GM21825 (cell line): Measurements from ENCODE around the gene CACNA2D2.

ENCODE experiments used
- ATAC-seq: cut with Tn5 transposase; IDR thresholded peaks from one replicate; pipeline ENCODE4 v1.9.1; 2021; ENCODE audit warnings: mild to moderate bottlenecking, moderate library complexity; ENCODE audit not compliant: unreplicated experiment

The CACNA2D2 gene

DNA sequence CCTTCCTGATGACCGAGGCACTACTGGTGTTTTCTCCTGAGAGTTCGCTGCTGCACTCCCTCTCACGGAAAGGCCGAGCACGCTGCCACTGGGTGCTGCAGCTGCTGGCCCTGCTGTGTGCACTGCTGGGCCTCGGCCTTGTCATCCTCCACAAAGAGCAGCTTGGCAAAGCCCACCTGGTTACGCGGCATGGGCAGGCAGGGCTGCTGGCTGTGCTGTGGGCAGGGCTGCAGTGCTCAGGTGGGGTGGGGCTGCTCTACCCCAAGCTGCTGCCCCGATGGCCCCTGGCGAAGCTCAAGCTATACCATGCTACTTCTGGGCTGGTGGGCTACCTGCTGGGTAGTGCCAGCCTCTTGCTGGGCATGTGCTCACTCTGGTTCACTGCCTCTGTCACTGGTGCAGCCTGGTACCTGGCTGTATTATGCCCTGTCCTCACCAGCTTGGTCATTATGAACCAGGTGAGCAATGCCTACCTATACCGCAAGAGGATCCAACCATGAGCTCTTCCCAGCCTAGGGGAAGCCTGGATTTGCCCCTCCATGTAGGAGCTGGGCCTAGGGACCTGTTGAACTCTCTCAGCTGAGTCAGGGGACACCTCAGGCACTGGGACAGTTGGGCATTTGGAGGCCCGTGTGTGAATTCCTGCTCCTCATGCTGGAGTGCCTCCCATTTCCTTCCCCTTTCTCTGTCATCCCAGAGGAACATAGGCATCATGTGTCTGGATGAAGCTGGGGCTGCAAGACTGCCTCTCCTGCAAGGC, 150.0 kb downstream of the CACNA2D2 start:
- no peak for ATAC-seq

DNA sequence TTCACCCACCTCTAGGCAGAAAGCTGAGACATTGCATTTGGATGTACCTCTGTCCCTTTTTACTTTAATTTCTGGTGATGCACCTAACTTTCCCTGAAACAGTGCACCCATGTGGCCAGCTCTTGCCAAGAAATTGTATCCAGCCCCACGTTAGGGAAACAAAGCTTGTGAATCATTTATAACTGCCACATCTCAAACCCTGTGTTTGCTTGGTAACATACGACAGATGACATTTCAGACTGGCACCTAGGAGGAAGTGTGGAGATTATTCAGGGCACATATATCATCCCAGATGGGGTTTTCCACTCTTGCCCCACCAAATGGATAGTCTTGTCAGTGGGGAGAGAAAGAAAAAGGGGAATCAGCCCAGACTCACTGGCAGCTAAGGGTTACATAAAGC, 150.7 kb downstream of the CACNA2D2 start:
- ATAC-seq: no peak

DNA sequence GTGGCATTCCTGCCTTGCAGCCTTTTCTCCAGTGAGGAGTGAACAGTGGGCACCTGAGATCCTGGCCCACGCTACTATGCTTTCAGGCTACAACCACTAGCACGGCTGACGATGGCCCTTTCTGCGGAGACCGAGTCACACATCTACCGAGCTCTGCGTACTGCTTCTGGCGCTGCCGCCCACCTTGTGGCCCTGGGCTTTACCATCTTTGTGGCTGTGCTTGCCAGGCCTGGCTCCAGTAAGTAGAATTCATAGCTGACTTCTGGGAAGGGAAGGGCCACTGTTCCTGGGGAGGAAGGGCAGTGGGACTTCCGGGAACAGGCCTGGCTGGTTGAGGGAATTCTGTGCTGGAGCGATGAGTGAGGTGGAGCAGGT, 152.1 kb downstream of the CACNA2D2 start:
- no peak for ATAC-seq

DNA sequence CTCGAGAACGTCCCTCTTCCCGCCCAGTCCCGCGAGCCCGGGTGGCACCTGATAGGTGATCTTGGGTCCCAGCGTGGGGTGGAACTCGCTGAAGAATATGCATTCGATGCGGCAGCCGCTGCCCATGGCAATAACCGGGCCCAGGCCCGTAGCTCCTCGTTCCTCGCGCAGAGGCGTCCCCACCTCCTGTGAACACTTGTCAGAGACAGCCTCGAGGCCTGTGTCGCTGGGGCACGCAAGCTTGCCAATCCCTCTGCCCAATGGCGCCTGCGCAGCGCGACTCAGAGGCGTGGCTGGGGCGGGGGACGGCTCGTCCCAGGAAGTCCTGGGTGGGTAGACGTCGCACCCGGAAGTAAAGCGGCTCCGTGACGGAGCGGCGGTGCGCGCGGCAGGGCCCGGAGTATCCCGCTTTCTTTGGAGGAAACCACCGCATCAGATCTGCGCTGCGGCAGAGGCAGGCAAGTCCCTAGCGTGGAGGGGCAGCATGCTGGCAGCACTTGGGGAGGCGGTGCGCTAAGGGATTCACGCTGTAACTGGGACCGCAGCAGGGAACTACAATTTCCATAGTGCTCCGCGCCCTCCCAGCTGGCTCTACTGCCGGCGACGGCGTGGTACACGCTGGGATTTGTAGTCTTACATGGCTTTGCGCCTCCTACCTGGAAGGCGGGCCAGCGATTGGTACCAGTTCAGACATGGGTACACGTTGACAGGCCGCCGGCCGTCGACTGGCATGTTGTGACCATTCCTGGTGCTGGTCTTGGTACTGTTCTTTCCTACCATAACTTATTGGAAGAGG, 152.7 kb downstream of the CACNA2D2 start, which contains the start of the genes CYB561D2 and NPRL2:
Gene CYB561D2, plus strand, starts transcription at position 336 of the 796 bp plus-strand sequence. CDS start 572 bp downstream, outside the sequence.
Gene NPRL2, minus strand, starts transcription at position 249 of the 796 bp plus-strand sequence. Its CDS starts 123 bp downstream, at position 126.
- ATAC-seq: peak; percentile 78

DNA sequence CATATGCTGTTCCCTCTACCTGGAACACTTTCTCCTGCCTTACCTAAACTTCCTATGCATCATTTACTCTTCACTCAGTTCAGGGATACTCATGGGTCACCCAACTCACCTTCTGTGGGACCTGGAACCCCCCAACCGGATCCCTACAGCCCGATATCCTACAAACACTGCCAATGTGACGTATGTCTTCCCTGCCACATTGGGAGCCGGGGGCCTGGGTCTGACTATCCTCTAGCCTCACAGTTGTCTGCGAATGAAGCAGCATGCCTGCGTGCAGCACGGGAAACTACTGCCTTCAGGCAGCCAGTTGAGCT, 153.3 kb downstream of the CACNA2D2 start:
- ATAC-seq: no peak

DNA sequence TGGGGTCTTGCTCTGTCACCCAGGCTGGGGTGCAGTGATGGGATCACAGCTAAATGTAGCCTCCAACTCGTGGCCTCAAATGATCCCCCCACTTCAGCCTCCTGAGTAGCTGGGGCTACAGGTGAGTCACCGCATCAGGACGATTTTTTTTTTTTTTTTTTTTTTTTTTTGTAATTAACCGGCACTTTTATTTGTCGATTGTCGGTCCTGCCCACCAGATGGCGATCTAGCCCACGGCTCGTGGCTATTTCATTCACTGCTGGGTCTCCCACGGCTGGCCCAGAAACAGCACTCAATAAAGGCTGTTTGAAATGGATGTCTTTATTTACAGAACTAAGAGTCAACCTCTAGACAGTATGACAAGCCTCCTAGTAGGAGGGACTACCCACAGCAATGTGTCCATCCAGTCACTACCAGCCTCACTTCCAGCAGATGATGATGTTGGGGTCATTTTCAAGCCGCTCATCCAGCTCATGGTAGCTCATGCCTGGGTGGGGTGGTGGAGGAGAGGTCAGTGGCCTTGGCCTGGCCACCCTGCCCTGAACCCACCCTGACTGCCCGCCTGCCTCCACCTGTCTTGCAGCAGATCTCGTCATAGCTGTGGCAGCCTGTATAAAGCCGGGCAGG, 156.1 kb downstream of the CACNA2D2 start:
- no peak for ATAC-seq

DNA sequence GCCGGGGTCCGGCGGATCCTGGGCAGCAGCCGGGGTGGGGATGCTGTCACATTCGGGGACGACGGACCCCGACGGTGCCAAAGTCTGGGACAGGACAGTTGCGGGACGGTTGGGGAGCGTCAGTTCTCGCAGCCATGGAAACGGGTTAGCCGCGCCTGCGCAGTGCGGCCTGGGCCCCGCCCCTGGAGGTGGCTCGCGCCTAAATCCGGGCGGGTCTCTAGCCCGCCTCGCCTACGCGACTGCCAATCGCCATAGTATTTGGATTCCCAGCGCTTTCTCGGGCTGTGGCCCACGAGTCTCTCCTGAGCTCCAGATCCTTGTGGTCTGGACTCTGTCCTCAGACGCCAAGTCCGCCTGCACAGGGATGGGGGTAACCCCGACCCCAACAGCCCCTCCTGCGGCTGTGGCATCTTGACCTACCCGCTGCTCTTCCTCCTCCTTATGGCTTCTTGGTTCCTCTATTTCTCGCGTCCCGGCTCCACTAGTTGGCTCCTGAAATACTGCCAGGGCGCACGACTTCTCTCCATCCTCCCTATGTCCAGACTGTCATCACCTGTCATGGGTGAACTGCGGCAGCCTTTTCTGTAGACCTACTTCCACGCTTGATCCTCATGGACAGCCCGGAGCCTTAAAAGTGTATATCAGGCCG, 157.7 kb downstream of the CACNA2D2 start, which contains the start of gene ZMYND10:
Gene ZMYND10, minus strand, starts transcription at position 147 of the 649 bp plus-strand sequence. CDS start 153 bp downstream, outside the sequence.
- no peak for ATAC-seq

DNA sequence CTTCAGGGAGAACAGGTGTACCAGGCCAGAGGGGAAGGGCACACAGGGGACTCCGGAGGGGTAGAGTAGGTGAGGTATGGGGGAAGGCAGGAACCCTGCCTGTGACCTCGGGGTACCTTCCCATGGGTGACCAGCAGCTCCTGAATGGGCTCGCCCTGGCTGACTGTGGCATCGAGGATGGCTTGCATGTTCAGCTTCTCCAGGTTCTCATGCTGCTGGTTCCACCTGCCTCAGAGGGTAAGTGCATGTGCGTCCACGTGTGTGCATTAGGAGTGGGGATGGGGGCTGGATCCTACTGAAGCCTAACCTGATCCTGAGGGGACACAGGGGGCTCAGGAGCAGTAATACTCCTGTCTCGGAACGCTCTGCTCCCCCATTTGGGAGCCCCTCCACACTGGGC, 158.4 kb downstream of the CACNA2D2 start:
- no peak for ATAC-seq

DNA sequence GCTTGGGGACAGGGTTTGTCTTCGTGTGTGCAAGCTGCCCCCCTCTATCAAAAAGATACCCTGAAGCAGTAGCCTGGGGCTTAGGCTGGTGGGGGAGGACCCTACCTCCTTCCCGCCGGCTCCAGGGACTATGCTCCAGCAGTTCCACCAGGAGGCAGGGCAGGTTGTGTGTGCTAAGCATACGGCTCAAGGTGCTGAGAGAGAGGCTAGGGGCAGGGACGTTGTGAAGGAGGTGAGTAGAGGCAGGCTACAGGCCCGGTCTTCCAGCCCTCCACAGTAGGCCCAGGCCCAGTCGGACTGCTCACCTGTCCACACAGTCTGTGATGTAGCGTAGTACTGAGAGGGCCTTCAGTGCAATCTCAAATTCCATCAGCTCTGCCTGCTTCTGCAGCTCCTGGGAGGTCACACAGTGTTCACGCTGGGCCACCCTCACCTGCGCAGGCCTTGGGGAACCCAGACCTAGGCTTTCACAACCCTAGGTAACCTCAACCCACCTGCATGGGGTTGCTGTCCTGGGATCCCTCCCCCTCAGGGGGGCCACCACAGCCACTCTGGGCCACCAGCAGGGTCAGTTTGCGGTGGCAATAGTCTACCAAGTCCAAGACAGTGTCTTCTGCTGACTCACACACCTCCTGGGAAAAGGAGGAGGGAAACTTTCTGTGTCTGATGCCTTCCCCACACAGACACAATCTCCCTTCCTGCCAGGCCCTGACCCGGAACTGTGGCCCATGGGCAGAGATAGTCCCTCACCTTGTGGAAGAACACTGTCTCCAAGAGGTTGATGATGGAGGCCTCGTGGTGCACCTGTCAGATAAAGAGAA, 160.4 kb downstream of the CACNA2D2 start:
- no peak for ATAC-seq

DNA sequence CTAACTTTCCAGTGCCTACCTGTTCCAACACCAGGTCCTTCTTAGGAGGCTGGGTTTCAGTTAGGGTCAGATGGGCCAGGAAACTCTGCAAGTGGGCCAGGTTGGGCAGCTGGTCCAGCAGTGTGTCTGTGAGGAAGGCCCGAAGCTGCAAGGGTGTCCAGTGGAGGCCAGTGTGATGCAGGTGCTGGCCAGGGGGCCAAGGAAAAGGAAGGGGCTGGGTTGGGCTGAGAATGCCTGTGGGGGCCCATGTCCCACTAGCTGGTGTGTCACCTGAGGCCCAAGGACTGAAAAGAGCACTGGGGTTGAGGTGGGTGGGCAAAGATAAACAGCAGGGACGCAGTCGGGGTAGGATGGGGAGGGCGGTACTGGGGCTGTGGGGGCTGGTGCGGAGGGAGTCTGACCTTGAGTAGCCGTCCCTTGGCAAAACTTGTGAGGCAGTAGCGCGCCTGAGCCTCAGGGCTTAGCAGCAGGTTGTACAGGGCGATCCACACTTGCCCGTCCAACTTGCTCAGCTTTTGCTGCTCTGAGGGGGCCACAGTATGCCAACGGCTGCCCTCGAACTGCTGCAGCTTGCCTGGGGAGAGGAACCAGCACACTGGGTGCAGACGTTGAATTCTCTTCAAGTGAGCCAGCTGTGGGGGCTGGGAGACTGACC, 161.3 kb downstream of the CACNA2D2 start:
- no peak for ATAC-seq

DNA sequence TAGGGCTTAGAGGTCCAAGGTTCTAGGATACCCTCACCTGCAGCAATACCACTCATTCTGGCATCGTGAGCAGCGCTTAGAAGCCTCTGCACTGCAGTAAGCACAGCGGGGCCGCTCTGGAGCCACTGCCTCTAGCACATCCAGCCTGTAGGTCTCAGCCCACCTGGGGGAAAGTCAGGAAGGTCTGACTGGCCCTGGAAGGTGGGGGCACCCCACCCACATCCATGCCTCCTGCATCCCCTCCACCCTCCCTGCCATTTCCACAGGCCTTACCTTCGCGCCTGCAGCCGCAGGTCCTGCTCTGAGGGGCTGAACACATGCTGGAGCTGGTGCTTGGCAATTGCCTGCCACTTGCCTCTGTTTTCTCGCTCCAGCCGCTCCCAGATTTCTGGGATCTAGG, 161.9 kb downstream of the CACNA2D2 start:
- no peak for ATAC-seq

DNA sequence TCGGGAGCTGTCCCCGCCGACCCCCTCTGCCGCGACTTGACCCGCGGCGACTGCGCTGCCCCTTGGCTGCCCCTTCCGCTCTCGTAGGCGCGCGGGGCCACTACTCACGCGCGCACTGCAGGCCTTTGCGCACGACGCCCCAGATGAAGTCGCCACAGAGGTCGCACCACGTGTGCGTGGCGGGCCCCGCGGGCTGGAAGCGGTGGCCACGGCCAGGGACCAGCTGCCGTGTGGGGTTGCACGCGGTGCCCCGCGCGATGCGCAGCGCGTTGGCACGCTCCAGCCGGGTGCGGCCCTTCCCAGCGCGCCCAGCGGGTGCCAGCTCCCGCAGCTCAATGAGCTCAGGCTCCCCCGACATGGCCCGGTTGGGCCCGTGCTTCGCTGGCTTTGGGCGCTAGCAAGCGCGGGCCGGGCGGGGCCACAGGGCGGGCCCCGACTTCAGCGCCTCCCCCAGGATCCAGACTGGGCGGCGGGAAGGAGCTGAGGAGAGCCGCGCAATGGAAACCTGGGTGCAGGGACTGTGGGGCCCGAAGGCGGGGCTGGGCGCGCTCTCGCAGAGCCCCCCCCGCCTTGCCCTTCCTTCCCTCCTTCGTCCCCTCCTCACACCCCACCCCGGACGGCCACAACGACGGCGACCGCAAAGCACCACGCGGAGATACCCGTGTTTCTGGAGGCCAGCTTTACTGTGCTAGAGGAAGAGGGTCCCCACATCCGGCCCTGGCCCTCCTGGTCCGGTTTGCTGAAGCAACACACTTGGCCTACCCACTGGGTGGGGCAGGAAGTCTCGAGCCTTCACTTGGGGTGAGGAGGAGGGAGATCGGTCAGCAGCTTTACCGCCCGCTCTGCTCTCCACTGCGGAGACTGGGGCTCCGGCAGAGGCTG, 162.7 kb downstream of the CACNA2D2 start, which contains the start of gene RASSF1:
Gene RASSF1, minus strand, starts transcription at position 389 of the 882 bp plus-strand sequence. Its CDS starts 31 bp downstream, at position 358.
- ATAC-seq: no peak

DNA sequence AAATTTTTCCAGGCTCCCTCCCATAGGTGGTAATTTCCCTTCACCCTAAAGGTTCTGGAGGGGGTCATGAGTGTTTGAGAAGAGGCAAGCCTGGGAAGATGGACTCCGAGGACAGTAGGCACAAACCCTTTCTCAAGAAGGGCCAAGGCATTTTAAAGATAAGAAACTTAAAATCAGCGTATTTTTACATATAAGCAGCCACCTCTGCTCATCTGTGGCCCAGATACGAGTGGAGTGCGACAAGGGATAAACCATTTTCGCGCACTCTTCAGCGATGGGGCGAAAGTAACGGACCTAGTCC, 163.3 kb downstream of the CACNA2D2 start:
- ATAC-seq: no peak

DNA sequence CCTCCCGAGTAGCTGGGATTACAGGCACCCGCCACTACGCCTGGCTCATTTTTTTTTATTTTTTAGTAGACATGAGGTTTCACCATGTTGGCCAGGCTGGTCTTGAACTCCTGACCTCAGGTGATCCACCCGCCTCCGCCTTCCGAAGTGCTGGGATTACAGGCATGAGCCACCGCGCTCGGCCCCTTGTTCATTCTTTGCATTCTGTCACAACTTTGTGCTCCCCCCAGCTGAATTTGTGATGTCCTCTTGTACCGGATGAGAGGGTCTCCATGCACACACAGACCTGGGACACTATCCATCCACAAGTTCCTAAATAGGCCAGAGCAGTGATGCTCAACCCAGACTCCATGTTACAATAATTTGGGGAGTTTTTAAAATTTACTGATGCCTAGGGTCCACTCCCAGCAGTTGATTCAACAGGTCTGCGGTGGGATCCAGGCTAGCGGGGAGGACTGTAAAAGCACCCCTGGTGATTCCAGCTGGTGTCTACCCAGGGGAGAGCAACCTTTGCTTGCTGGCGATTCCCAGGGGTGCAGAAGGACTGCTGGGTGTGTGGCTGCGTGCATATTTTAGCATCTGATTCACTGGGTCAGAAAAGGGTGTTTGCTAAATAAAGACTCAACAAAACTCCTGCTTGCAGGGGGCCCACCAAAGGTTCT, 163.8 kb downstream of the CACNA2D2 start:
- ATAC-seq: no peak

DNA sequence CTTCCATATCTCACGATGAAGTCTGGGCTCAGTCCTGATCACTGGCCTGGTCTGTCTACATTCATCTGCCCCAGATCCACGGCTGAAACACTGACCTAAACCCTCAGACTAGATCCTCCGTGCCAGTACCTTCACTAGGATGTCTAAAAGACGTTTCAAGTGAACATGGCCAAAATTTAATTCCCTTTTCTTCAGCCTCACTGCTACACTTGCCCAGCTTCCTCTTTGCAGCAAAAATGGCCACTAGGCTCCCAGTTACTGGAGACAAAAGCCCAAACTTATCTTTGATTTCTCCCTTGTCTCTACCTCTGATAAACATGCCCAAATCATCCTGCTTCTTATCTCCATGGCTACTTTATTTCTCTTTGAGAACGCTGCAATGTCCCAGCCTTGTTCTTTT, 164.5 kb downstream of the CACNA2D2 start:
- no peak for ATAC-seq

DNA sequence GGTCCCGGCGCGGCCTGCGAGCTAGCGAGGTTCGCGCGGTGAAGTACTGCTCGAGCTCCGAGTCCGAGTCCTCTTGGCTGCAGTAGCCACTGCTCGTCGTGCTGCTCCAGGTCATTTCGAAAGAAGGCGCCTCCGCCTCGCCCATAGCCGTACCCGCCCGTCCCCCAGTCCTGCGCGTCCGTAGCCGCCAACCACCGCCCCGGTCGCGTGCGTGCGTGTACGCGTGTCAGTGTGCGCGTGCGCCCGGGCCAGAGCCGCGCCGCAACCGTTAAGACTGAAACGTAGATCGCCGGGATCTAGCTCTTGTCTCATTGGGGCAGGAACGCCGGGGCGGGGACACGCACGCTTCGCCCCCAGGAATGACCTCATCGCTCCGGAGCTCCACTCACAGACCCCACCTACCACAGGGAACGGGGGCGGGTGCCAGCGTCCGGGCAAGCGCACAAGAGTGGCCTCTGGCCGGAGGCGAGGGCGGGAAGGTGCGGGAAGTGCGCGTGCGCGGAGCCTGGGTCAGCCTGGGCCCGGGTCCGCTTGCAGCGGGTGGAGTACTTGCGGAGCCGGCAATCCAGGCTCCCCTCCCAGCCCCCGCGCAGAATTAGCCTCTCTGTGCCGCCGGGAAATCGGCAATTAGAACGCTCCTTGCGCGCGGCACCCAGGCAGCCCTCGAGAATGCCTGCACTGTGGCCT, 166.1 kb downstream of the CACNA2D2 start:
- peak; percentile 78 for ATAC-seq

DNA sequence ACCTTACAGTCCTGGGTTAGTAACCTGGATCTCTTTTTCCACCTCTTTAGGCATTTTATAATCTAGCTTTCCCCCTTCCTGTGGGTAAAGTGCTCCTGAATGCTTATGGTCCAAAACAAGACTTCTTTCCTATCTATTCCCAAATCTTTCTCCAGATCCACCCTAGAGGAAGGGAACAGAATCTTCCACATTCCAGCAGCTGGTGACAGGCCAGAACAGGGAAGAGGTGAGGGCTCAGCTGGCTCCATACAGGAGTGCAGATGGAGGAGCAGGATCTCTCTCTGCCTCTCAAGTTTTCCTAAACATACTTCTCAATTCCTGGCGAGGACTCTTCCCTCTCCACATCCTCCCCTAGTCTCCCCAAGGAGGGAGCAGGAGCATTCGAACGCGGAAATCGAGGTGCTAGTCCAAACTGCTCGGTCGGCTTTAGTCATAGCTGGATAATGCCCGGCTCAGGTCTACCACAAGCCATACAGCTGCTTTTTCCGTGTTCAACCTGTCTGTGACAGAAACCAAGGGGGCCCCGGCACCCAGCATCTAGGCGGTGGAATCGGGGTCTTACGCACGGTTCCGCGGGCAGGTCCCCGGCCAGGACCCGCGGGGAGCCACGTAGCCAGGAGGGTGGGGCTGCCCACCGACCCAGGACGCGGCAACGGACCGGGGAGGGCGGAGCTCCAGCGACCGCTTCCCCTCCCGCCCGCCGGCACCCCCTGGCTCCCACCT, 166.8 kb downstream of the CACNA2D2 start:
- peak; percentile 27 for ATAC-seq
